ENCODE data around the gene FNDC10. TPM values are rescaled to one million over a fixed set of nuclear protein-coding genes. Genes with fewer than 3 reads are reported as not detected.

Gene FNDC10
- total RNA-seq, 2 donors from 2014 or later = 10.4 to 10.8 TPM

GRCh38 chr1:1605034-1605591 lies 5.2 kb upstream of the FNDC10 start:
- Histone ChIP-seq H3K9me3 (ENCODE audit: control insufficient read depth, low read length) (no peaks in the 10 kb centered on the region), H3K27me3 (ENCODE audit: control insufficient read depth, insufficient read depth, low read length, poor library complexity, severe bottlenecking) (peaks cover 24% of the 10 kb centered on the region), H3K4me3 (ENCODE audit: low read length) (no peak overlapping the region), H3K36me3 (ENCODE audit: control insufficient read depth, insufficient read depth, low read length) (no peaks in the 10 kb centered on the region), H3K27ac (ENCODE audit: low read depth, low read length) (no peak overlapping the region), H3K4me1 (ENCODE audit: control insufficient read depth, insufficient read depth, low read length) (no peaks in the 10 kb centered on the region), H3K9ac (ENCODE audit: extremely low read depth, low read length, poor library complexity, severe bottlenecking) (no peak overlapping the region)
- Mint-ChIP-seq H3K27ac (no peak overlapping the region), H3K36me3 (ENCODE audit: low read depth) (no peaks in the 10 kb centered on the region), H3K4me1 (no peaks in the 10 kb centered on the region), H3K27me3 (ENCODE audit: insufficient read depth) (peaks cover 30% of the 10 kb centered on the region), H3K9me3 (no peaks in the 10 kb centered on the region), H3K4me3 (no peak overlapping the region)
- peak; percentile 49 for DNase-seq
- no peak for TF ChIP-seq CTCF (conservative IDR thresholded peaks at IDR 0.05)
- 88 to 91% methylated on average over 6 to 14 of the region's 14 CpGs for WGBS, 2 experiments (ENCODE audit: insufficient coverage in 1 of 2, insufficient read length in 1 of 2)

- WGBS, 2 experiments (ENCODE audit: insufficient coverage in 1 of 2, insufficient read length in 1 of 2) = 82 to 84% methylated on average over 7 to 15 of the region's 15 CpGs
- H3K36me3 Mint-ChIP-seq (ENCODE audit: low read depth) = no peaks in the 10 kb centered on the region
- no peak overlapping the region for H3K4me3 Mint-ChIP-seq
- TF ChIP-seq CTCF (conservative IDR thresholded peaks at IDR 0.05) = no peak
- Histone ChIP-seq H3K9me3 (ENCODE audit: control insufficient read depth, low read length) (no peaks in the 10 kb centered on the region), H3K27me3 (ENCODE audit: control insufficient read depth, insufficient read depth, low read length, poor library complexity, severe bottlenecking) (peaks cover 25% of the 10 kb centered on the region), H3K4me3 (ENCODE audit: low read length) (no peak overlapping the region), H3K36me3 (ENCODE audit: control insufficient read depth, insufficient read depth, low read length) (no peaks in the 10 kb centered on the region), H3K9ac (ENCODE audit: extremely low read depth, low read length, poor library complexity, severe bottlenecking) (no peak overlapping the region), H3K27ac (ENCODE audit: low read depth, low read length) (no peak overlapping the region), H3K4me1 (ENCODE audit: control insufficient read depth, insufficient read depth, low read length) (no peaks in the 10 kb centered on the region)
- no peaks in the 10 kb centered on the region for H3K4me1 Mint-ChIP-seq
- H3K27ac Mint-ChIP-seq = no peak overlapping the region
- no peaks in the 10 kb centered on the region for H3K9me3 Mint-ChIP-seq
- DNase-seq = no peak
- peaks cover 30% of the 10 kb centered on the region for H3K27me3 Mint-ChIP-seq (ENCODE audit: insufficient read depth)
Measured at GRCh38 chr1:1604374-1605033, 4.6 kb upstream of the FNDC10 start.

- no peaks in the 10 kb centered on the region for H3K9me3 ChIP-seq (ENCODE audit: control insufficient read depth, low read length)
- H3K27me3 ChIP-seq (ENCODE audit: control insufficient read depth, insufficient read depth, low read length, poor library complexity, severe bottlenecking) = peaks cover 31% of the 10 kb centered on the region
- Mint-ChIP-seq H3K27me3 (ENCODE audit: insufficient read depth) (peaks cover 36% of the 10 kb centered on the region), H3K27ac (no peak overlapping the region), H3K36me3 (ENCODE audit: low read depth) (no peaks in the 10 kb centered on the region), H3K4me1 (peaks cover 1% of the 10 kb centered on the region), H3K9me3 (no peaks in the 10 kb centered on the region), H3K4me3 (no peak overlapping the region)
- H3K9ac ChIP-seq (ENCODE audit: extremely low read depth, low read length, poor library complexity, severe bottlenecking) = no peak overlapping the region
- no peak overlapping the region for H3K4me3 ChIP-seq (ENCODE audit: low read length)
- no peak for DNase-seq
- no peak overlapping the region for H3K27ac ChIP-seq (ENCODE audit: low read depth, low read length)
- H3K4me1 ChIP-seq (ENCODE audit: control insufficient read depth, insufficient read depth, low read length) = no peaks in the 10 kb centered on the region
- WGBS, 2 experiments (ENCODE audit: insufficient coverage in 1 of 2, insufficient read length in 1 of 2) = 84 to 87% methylated on average over 8 to 13 of the region's 13 CpGs
- H3K36me3 ChIP-seq (ENCODE audit: control insufficient read depth, insufficient read depth, low read length) = no peaks in the 10 kb centered on the region
- no peak for TF ChIP-seq CTCF (conservative IDR thresholded peaks at IDR 0.05)
Measured at GRCh38 chr1:1603671-1604373, 3.9 kb upstream of the FNDC10 start.
